ENCODE data around the gene SLC9A9.

- TF ChIP-seq CTCF (IDR thresholded peaks at IDR 0.05; ENCODE audit: poor library complexity, severe bottlenecking) (no peak), REST (IDR thresholded peaks at IDR 0.05; ENCODE audit: borderline replicate concordance) (no peak), TAF1 (IDR thresholded peaks at IDR 0.05; ENCODE audit: low read depth) (no peak), POLR2AphosphoS5 (IDR thresholded peaks at IDR 0.05) (no peak), SMC3 (conservative IDR thresholded peaks at IDR 0.05; ENCODE audit: poor library complexity) (no peak), EZH2 (IDR thresholded peaks at IDR 0.05; ENCODE audit: borderline replicate concordance, insufficient read depth, low read length, poor library complexity, severe bottlenecking) (no peak), RAD21 (conservative IDR thresholded peaks at IDR 0.05) (no peak), EP300 (conservative IDR thresholded peaks at IDR 0.05; ENCODE audit: poor library complexity, severe bottlenecking) (no peak), MXI1 (conservative IDR thresholded peaks at IDR 0.05; ENCODE audit: poor library complexity, severe bottlenecking) (no peak)
These were observed 83.4 kb downstream of the SLC9A9 start for GRCh38 chr3:143764840-143765239.
